Coronary artery (tissue), 2 donors: ENCODE results near the gene RP2.
A peak's percentile ranks its signal among the peaks of the same experiment; 100 is the strongest.

Experiments
- DNase-seq: peaks from one replicate; pipeline ENCODE4 v3.0.0-alpha.2; 2017; ENCODE audit warnings: low spot score
- H3K27ac ChIP-seq, 2 donors: fragments of 200-600 bp; sonication (generic); one replicate each; pipeline ENCODE4 v1.5.1; 2016 to 2019
- H3K4me3 ChIP-seq: fragments of 200-600 bp; sonication (generic); 2 replicates; pipeline ENCODE4 v1.5.1; 2016; ENCODE audit warnings: mild to moderate bottlenecking, moderate library complexity
- CTCF ChIP-seq: fragments of 200-600 bp; sonication (generic); IDR thresholded peaks from one replicate; pipeline ENCODE4 v1.5.1; 2019; ENCODE audit warnings: antibody characterized with exemption

RP2 gene

DNA sequence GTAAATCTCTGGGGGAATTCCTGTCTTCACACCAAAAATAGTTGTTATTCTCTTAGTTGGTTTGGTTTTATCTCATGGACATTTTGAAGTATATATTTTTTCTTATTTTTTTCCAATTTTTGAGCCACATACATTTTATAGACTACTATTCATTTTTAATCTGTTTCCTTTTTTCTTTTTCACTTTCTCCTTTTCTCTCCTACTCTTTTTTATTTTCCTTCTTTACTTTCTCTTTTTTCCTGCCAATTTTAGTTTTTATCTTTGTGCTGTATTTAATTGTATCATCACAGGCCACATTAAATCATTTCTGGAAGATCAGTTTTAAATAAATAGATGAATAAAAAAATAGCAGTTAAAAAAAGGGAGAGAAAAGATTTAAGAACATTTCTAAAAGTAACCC lies 61.4 kb downstream of the RP2 start:
- no peak overlapping the region for H3K27ac ChIP-seq
- no peak for TF ChIP-seq CTCF
- no peak overlapping the region for H3K4me3 ChIP-seq
- DNase-seq = no peak

DNA sequence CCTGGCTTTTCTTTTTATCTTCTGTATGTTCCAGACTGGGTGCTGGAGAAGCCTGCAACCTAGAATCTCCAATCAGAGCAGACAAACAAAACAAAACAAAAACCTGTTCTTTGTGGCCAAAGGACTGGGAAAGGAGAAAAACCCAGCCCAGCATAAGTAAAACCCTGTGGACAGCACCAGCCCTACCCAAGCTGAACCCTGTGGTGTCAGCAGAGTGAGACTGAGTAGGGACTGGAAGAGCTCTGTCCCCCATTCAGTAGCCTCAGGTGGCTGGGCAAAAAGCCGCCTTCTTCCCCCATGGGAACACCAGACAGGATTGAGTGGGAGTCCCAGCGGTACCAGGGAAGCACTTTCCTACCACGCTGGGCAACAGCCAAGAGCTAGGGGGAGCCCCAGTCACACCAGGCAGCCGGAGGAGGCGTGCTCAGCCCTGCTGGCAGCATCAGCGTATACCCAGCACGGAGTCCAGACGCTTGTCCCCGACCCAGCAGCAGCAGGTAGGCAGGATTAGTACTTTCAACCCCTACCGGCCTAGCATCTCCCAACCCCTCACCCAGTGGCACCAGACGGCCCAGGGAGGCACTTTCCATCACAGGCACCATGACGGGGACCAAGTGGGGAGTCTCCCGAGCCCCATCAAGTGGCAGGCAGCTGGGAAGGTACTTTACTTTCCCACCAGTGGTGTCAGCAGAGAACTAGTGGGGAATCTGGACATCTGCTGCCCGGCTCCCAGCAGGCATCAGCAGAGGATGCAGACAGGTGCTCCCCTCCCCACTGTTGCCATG lies 66.8 kb downstream of the RP2 start:
- Histone ChIP-seq H3K27ac (no peak overlapping the region), H3K4me3 (peak overlapping the region; percentile 63)
- peak; percentile 52 for TF ChIP-seq CTCF
- DNase-seq = peak; percentile 86

GRCh38 chrX:46904626-46905025 lies 67.8 kb downstream of the RP2 start:
- TF ChIP-seq CTCF = no peak
- no peak for DNase-seq
- Histone ChIP-seq H3K4me3 (no peak overlapping the region), H3K27ac (no peak overlapping the region)

GRCh38 chrX:46910415-46910814 lies 73.6 kb downstream of the RP2 start:
- Histone ChIP-seq H3K4me3 (no peak overlapping the region), H3K27ac (no peak overlapping the region)
- no peak for TF ChIP-seq CTCF
- no peak for DNase-seq

GRCh38 chrX:46912098-46912602 lies 75.3 kb downstream of the RP2 start, which contains the start of gene JADE3:
TSS of gene JADE3 (plus strand) at chrX:46912421. CDS start at chrX:46984895, 72,474 bp downstream.
- peak within 1 kb of the TSS; percentile 14 to 77 for H3K27ac ChIP-seq
- TF ChIP-seq CTCF = no peak
- peak; percentile 79 for DNase-seq
- peak within 1 kb of the TSS; percentile 76 for H3K4me3 ChIP-seq

DNA sequence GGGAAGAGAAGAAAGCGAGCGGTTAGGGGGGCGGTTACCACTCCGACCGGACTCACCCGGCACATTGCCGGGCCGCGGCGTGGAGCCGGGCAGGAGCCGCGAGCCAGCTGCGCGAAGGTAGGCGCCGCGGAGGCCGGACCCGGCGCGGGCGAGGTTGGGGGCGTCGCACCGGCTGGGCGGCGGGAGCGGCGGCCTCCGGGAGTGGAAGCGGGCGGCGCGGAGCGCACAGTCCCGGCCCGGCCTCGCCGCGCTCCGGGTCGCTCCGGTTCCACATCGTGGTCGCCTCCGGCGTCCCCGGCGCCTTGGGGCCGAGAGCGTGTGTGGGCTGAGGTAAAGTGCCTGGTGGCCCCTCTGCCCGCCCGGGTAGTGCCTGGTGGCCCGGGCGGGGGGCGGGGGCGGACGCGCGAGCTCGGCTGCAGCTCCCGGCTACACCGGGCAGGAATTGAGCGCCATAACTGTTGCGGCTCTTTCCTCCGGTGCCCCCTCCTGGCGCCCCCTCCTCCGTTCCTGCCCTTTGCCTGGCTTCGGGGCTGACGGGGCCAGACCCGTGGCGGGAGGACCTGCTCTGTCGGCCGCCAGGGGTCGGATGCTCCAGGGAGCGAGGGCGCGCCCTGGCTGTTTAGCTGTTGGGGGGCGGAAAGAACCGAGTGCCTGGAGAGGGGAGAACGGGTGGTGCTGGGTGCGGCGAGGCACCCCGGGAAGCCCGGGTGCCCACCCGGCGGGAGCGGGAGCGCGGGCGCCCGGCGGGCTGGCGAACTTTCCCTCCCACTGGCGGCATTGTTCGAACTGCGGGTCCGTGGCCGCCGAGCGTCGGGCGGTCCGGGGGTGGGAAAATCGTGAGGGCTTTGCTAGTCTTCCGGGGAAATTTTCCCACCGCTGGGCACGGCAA lies 76.0 kb downstream of the RP2 start:
- DNase-seq = no peak

More for the DNA sequence above, 76.0 kb downstream of the RP2 start:
- Histone ChIP-seq H3K4me3 (peak overlapping the region; percentile 76), H3K27ac (peak overlapping the region; percentile 14 to 77)
- peak; percentile 19 for TF ChIP-seq CTCF
